ENCODE results near the gene STARD8.

The STARD8 gene

GRCh38 chrX:68632491-68632890 is 15.0 kb upstream of the STARD8 start:
- in situ Hi-C loops (cut with MboI; ENCODE audit: low pct_unique_long_range_greater_than_20kb, low sequenced_read_pairs, unreplicated experiment), result no loop called here
- DNase-seq (ENCODE audit: low spot score), result no peak
- TF ChIP-seq, protein P1, sequence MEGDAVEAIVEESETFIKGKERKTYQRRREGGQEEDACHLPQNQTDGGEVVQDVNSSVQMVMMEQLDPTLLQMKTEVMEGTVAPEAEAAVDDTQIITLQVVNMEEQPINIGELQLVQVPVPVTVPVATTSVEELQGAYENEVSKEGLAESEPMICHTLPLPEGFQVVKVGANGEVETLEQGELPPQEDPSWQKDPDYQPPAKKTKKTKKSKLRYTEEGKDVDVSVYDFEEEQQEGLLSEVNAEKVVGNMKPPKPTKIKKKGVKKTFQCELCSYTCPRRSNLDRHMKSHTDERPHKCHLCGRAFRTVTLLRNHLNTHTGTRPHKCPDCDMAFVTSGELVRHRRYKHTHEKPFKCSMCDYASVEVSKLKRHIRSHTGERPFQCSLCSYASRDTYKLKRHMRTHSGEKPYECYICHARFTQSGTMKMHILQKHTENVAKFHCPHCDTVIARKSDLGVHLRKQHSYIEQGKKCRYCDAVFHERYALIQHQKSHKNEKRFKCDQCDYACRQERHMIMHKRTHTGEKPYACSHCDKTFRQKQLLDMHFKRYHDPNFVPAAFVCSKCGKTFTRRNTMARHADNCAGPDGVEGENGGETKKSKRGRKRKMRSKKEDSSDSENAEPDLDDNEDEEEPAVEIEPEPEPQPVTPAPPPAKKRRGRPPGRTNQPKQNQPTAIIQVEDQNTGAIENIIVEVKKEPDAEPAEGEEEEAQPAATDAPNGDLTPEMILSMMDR (IDR thresholded peaks at IDR 0.05; ENCODE audit: extremely low read depth, insufficient read depth, missing control alignments), result no peak

GRCh38 chrX:68633981-68634380 is 13.5 kb upstream of the STARD8 start:
- in situ Hi-C loops (cut with MboI; ENCODE audit: low pct_unique_long_range_greater_than_20kb, low sequenced_read_pairs, unreplicated experiment), result no loop called here
- TF ChIP-seq, protein P1 (IDR thresholded peaks at IDR 0.05; ENCODE audit: extremely low read depth, insufficient read depth, missing control alignments), result no peak
- no peak for DNase-seq (ENCODE audit: low spot score)

DNA sequence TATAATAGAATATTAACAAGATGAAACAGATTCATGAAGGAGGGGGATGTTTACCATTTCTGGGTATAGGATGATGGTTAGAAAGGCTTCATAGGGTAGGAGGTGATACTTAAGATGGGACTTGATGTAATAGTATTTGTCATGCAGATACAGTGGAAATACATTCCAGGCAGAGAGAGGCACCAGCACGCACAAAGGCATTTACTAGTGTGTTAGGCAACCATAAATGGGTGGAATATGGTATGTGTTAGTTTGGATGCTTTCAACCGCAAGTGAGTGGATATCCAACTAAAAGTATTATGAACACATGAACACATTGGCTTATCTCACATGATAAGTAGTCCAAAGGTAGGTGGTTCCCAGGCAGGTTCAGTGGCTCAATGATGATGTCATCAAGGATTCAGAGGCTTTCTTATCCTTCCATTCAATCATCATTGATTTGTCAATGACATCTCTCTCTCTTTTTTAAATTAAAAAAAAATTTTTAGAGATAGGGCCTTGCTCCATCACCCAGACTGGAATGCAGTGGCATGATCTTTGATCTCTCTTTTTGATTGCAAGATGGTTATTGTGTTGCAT is 12.7 kb upstream of the STARD8 start:
- DNase-seq (ENCODE audit: low spot score), result no peak
- in situ Hi-C loops (cut with MboI; ENCODE audit: low pct_unique_long_range_greater_than_20kb, low sequenced_read_pairs, unreplicated experiment), result no loop called here
- TF ChIP-seq, protein P1 (IDR thresholded peaks at IDR 0.05; ENCODE audit: extremely low read depth, insufficient read depth, missing control alignments), result no peak

- in situ Hi-C loops (cut with MboI; ENCODE audit: low pct_unique_long_range_greater_than_20kb, low sequenced_read_pairs, unreplicated experiment), result no loop called here
- no peak for DNase-seq (ENCODE audit: low spot score)
- TF ChIP-seq, protein P1 (IDR thresholded peaks at IDR 0.05; ENCODE audit: extremely low read depth, insufficient read depth, missing control alignments), result no peak
Measured at GRCh38 chrX:68640661-68641060, 6.8 kb upstream of the STARD8 start.

GRCh38 chrX:68644861-68645260 is 2.6 kb upstream of the STARD8 start:
- DNase-seq (ENCODE audit: low spot score), result no peak
- in situ Hi-C loops (cut with MboI; ENCODE audit: low pct_unique_long_range_greater_than_20kb, low sequenced_read_pairs, unreplicated experiment), result no loop called here

GRCh38 chrX:68646421-68646820 is 1.0 kb upstream of the STARD8 start:
- DNase-seq (ENCODE audit: low spot score), result no peak
- TF ChIP-seq, protein P1 (IDR thresholded peaks at IDR 0.05; ENCODE audit: extremely low read depth, insufficient read depth, missing control alignments), result no peak
- in situ Hi-C loops (cut with MboI; ENCODE audit: low pct_unique_long_range_greater_than_20kb, low sequenced_read_pairs, unreplicated experiment), result no loop called here

More at GRCh38 chrX:68644861-68645260, 2.6 kb upstream of the STARD8 start:
- TF ChIP-seq, protein P1 (IDR thresholded peaks at IDR 0.05; ENCODE audit: extremely low read depth, insufficient read depth, missing control alignments), result no peak
